ENCODE data around the gene ETS2.

DNA sequence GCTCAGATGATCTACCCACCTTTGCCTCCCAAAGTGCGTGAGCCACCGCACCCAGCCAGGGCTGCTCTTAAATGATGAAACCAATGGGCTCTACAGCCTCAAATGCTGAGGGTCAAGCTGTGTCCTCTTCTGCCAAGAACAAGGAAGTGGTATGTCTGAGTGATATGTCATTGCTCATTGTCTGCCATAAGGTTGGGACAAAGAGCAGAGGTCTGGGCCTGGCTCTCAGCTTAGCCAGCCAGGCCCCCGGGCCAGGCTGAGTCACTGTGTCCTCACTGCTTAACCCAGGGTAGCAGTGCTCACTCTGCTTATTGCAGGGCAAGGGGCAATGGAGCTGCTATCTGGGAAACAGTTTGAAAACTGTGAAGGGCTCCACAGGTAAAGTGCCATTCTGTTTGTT, 8.3 kb upstream of the ETS2 start:
- TF ChIP-seq, protein P1, sequence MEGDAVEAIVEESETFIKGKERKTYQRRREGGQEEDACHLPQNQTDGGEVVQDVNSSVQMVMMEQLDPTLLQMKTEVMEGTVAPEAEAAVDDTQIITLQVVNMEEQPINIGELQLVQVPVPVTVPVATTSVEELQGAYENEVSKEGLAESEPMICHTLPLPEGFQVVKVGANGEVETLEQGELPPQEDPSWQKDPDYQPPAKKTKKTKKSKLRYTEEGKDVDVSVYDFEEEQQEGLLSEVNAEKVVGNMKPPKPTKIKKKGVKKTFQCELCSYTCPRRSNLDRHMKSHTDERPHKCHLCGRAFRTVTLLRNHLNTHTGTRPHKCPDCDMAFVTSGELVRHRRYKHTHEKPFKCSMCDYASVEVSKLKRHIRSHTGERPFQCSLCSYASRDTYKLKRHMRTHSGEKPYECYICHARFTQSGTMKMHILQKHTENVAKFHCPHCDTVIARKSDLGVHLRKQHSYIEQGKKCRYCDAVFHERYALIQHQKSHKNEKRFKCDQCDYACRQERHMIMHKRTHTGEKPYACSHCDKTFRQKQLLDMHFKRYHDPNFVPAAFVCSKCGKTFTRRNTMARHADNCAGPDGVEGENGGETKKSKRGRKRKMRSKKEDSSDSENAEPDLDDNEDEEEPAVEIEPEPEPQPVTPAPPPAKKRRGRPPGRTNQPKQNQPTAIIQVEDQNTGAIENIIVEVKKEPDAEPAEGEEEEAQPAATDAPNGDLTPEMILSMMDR (IDR thresholded peaks at IDR 0.05) = no peak
- no peak for TF ChIP-seq EP300 (IDR thresholded peaks at IDR 0.05)
